Left hindlimb (tissue), 1 donor: ENCODE results near the gene SARS2.
A peak's percentile ranks its signal among the peaks of the same experiment; 100 is the strongest.
"Not testable (repeated sequence)": the region's sequence is repeated elsewhere in the genome, so short reads cannot be mapped to it uniquely, and the experiment has no call there.

ENCODE experiments used
- DNase-seq: peaks from one replicate; pipeline ENCODE4 v3.0.0-alpha.2; 2018

The SARS2 gene, protein sequence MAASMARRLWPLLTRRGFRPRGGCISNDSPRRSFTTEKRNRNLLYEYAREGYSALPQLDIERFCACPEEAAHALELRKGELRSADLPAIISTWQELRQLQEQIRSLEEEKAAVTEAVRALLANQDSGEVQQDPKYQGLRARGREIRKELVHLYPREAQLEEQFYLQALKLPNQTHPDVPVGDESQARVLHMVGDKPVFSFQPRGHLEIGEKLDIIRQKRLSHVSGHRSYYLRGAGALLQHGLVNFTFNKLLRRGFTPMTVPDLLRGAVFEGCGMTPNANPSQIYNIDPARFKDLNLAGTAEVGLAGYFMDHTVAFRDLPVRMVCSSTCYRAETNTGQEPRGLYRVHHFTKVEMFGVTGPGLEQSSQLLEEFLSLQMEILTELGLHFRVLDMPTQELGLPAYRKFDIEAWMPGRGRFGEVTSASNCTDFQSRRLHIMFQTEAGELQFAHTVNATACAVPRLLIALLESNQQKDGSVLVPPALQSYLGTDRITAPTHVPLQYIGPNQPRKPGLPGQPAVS

DNA sequence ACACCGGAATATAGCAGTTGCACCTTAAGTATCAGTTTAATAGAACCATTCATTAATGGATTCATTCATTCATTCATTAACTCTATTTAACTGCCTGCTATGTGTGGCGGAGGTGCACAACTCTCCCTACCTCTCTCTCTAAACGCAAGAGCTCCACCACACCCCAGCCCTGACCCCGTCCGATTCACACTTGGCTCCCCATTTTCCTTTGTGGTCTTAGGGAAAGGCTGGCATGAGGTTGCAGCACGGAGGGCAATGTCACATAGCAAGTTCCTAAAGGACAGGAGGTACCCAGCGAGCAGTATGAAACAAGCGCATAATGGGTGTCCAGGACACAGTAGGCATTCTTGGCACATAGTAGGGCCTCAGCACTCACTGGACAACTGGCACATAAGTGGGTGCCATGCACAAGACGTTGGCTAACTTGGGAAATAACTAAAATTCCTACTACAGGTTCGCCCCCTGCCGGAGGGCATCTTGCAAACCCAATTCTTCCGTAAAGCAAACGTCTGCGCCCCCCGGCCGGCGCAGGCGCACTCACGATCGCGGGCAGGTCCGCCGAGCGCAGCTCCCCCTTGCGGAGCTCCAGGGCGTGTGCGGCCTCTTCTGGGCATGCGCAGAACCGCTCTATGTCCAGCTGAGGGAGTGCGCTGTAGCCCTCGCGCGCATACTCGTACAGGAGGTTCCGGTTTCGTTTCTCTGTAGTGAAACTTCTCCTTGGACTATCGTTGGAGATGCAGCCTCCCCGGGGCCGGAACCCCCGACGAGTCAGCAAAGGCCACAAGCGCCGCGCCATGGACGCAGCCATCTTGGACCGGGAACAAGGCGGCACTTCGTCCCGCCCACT is at the start of gene SARS2:
SARS2 (minus strand) TSS at position 835 of the 847 bp plus-strand sequence; CDS start at position 808, 27 bp downstream.
- peak; percentile 96 for DNase-seq

DNA sequence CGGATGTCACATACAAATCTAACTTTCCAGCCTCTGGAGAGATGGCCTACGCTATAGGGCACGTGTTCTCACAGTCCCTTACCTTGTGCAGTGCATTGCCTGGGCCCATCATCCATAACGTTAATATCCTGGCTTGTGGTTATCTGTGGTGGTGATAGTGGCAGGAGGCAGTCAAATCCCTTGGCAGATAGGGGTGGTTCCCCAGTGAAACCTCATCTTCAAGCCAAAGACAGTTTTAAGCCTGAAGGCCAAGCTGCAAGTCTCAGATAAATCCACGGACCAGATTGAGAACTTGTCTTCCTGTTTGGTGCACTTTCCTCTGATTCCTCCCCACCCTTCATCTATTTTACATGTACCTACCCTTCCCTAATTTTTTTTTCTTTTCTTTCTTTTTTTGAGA is 49.2 kb upstream of the SARS2 start:
- DNase-seq: no peak

DNA sequence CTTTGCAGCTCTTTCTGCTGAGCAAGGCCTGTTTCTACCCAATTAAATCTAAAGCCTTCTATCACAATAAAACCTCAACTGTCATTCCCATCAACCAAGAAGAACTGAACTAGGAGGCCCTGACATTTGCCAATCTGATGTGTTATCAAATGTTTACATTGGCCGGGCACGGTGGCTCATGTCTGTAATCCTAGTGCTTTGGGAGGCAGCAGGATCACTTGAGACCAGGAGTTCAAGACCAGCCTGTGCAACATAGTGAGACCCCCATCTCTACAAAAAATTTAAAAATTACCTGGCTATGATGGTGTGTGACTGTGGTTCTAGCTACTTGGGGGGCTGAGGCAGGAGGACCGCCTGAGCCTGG is 47.7 kb upstream of the SARS2 start:
- no peak for DNase-seq

DNA sequence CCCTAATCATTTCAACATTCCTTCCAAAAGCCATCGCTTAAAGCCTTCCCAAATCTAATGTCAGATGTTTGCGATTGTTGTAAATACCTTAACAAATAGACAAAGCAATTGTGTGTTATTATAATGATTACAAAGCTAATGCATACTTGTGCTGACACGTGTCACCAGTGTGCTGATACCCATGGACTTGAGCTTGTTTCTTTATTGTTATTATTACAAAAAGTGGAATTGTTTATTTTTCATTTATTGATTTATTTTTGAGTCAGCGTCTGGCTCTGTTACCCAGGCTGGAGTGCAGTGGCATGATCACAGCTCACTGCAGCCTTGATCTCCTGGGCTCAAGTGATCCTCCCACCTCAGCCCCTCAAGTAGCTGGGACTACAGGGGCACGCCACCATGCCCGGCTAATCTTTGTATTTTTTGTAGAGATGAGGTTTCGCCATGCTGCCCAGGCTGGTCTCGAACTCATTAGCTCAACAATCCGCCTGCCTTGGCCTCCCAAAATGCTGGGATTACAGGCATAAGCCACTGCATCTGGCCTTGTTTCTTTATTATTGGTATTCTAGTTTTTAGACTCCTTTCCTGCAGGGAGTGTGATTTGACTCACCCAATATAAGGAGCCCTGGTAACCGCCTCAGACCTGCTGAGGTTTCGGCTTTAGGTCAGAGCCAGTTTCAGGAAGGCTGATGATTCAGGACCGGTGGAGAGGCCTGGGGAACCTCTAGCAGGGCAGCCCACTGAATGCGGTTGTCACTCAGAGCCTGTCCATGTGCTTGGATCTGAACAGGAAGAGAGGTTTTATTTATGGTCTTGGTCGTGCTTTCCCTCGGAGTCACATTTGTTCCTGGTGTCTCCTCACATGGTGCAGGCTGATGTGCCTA is 47.1 kb upstream of the SARS2 start:
- no peak for DNase-seq

DNA sequence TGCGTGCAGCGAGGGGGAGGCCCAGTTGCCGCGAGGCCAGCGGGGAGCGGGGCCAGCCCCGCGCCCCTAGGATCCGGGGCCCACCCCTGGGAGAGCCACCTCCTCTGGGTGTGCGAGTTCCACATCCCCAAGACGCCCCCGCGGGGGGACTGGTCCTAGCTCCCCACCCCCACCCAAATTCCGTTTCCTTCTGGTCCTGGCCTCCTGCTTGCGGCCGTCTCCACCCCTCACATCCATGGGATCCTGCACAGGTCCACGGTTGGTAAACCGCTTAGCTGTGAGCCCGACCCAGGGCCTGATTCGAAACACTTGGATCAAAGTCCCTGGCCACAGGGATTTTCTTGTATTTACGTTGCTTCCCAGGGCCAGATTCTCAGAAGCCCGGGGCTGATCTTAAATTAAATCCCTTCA is 45.3 kb upstream of the SARS2 start:
- DNase-seq: no peak

DNA sequence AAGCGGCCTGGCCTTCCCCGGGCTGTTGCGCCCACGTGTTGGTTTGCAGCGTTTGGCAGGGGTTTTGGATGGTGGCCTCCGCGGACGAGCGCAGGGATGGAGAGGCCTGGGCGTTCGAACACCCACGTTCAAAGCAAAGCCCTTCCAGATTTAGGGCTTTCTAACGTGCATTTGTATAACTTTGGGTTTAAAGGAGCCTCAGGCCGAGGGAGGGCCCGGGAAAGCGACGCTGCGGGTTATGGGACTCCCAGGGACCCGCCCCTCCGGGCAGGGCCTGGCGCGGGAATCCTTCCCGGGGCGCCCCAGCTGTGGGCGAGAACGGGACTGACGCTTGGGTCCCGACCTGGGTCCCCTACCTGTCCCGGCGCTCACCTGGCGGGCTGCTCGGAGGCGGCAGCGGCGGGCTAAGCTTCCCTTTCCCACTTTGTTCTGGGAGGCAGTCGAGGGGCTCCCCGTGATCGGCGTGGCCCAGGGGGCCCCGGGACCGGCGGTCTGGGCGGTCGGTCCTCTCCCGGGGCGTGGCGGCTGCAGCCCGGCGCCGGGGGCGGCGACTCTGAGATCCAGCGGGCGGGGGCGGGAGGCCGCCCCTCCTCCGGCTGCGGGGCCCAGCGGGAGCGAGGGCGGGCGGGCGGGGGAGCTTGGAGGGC is 44.8 kb upstream of the SARS2 start, which contains the start of gene FBXO17:
FBXO17 (minus strand) TSS at position 529 of the 647 bp plus-strand sequence. CDS start 25,423 bp downstream, outside the sequence.
- DNase-seq: peak; percentile 87

DNA sequence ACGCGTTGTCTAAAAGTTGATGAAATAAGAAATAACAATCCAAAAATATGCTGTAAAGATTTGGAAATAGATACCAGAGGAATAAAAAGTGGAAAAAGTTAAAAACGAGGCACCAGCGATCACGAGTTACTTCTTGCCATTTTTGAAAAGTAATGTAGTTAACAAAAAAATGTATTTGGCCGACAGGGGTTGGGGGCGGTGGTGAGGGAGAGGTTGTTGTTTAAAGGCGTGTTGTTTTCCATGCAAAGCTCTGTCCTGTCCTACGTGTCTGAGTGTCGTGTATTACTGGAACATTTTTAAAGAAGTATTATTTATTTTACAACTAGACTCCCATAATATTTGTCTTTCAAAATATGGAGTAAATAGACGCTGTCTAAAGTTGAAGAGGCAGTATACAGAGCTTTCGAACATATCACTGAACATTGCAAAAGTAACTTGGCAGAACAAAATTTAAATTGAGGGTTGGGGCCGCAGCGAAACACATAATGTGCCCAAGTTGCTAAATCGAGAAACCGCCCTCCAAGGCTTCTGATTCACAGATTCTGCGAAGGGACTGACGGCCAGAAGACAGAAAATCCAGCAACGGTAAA is 44.2 kb upstream of the SARS2 start:
- no peak for DNase-seq

DNA sequence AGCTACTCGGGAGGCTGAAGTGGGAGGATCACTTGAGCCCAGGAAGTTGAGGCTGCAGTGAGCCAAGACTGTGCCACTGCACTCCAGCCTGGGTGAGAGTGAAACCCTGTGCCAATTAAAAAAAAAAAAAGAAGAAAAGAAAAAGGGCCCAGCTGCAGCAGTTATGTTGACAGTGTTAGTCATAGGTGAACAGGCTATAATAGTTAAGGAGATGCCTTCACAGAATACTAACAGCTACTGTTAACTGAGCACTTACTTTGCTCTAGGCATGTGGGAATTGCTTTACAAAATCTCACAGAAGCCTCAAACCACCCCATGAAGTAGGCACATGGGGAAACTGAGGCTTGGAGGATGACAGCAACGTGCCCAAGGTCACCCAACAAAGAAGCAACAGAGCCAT is 41.1 kb upstream of the SARS2 start:
- no peak for DNase-seq

DNA sequence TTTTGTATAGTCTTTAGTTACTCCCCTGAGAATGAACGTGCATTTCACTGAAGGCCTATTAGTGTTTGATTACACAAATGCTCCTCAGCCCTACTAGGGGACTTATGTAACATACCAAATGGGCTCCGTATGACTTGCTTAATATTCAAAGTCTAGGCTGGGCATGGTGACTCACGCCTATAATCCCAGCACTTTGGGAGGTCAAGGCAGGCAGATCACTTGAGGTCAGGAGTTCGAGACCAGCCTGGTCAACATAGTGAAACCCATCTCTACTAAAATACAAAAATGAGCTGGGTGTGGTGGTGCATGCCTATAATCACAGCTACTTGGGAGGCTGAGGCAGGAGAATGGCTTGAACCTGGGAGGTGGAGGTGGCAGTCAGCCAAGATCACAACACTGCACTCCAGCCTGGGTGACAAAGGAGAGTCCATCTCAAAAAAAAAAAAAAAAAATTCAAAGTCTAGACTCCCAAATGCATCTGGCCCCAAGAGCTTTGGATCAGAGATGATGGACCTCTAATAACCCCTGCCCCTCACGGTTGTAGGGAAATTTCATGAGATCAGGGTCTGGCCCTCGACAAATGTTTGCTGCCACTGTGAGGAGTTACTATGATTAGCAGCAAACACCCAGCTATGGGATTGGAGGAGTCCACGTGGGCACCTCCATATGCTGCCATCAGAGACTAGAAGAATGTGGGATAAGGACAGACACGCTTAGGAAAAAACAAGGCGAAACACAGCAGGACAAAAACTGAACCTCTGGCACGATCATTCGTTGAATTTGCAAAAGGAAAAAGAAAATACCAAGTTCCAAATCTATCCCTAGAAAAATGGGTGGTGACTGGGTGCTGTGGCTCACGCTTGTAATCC is 40.3 kb upstream of the SARS2 start:
- DNase-seq: no peak

DNA sequence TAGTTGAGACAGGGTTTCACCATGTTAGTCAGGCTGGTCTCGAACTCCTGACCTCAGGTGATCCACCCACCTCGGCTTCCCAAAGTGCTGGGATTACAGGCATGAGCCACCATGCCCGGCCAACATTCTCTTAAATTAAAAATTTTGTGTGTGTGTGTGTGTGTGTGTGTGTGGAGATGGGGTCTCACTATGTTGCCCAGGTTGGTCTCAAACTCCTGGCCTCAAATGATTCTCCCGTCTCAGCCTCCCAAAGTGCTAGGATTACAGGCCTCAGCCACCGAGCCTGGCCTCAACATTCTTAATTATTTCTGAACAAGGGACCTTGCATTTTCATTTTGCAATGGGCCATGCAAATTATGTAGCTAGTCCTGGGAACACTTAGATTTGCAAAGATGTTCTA is 35.6 kb upstream of the SARS2 start:
- not testable (repeated sequence) for DNase-seq

DNA sequence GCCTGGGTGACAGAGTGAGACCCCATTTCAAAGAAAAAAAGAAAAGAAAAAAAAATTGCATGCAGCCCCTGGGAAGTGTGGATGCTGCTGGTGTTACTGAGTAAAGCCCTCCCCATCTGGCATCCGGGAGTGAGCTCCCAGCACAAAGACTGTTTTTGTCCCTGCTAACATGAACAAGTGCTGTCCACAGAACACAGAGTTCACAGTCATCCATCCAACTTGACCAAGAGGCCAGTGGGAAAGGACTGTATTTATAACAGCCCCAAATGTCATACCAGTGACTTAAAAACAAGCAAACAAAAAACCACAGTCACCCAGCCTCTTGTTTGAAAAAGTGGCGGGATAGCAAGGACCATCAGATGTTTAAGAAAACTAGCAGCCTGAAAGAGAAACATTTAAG is 34.2 kb upstream of the SARS2 start:
- DNase-seq: no peak

DNA sequence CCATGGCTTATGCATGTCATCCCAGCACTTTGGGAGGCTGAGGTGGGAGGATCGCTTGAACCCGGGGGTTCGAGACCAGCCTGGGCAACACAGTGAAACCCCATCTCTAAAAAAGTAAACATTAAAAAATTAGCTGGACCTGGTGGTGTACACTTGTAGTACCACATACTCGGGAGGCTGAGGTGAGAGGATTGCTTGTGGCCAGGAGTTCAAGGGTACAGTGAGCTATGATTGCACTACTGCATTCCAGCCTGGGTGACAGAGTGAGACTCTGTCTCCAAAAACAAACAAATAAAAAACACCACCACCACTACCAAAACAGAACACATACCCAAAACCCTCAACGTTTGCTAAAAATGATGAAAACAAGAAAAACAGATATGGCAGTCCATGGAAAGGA is 29.1 kb upstream of the SARS2 start:
- no peak for DNase-seq

DNA sequence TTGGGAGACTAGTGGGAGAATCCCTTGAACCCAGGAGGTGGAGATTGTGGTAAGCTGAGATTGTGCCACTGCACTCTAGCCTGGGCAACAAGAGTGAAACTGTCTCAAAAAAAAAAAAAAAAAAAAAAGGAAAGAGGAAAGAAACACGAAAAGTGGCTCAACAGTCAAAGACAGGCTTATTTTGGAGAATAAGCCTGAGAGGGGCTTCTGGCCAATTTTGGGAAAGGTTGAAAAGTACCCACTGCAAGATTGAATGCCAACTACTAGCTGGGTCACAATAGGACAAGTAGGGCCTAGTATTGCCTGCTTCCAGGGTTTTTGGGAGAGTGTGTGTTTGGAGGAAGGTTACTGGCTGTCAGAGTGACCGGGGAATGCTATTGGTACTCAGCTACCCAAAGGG is 27.7 kb upstream of the SARS2 start:
- DNase-seq: no peak

DNA sequence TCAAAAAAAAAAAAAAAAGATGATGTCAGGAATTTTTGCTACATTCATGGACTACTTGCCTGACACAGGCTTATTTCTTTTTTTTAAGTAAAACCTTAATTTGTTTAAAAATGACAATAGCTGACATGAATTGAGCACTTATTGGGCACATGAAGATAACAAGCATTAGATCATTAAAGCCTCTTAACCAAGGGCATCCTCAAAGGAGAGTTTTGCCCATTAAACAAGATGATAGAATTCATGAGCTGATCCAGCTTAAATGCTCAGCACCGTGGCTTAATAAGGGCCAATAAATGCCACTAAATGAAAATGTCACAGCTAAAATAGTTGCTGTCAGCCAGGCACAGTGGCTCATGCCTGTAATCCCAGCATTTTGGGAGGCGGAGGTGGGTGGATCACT is 25.7 kb upstream of the SARS2 start:
- no peak for DNase-seq

DNA sequence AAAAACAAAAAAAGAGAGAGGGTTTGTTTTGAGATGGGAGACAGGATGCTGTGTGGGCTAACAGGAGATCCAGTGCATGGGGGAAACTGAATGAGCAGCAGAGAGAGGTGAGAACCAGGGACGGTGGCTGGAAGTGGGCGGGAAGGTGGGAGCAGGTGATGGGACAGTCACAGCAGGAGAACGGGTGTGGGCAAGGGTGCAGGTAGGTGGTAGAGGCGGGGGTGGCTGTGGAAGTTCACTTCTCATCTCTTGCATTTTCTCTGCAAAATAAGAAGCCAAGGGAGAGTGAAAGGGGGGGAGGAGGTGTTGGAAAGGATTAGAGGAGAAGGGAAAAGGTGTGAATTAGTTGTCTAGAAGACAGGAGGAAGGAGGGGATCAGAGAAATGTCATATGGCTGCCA is 23.1 kb upstream of the SARS2 start:
- no peak for DNase-seq

DNA sequence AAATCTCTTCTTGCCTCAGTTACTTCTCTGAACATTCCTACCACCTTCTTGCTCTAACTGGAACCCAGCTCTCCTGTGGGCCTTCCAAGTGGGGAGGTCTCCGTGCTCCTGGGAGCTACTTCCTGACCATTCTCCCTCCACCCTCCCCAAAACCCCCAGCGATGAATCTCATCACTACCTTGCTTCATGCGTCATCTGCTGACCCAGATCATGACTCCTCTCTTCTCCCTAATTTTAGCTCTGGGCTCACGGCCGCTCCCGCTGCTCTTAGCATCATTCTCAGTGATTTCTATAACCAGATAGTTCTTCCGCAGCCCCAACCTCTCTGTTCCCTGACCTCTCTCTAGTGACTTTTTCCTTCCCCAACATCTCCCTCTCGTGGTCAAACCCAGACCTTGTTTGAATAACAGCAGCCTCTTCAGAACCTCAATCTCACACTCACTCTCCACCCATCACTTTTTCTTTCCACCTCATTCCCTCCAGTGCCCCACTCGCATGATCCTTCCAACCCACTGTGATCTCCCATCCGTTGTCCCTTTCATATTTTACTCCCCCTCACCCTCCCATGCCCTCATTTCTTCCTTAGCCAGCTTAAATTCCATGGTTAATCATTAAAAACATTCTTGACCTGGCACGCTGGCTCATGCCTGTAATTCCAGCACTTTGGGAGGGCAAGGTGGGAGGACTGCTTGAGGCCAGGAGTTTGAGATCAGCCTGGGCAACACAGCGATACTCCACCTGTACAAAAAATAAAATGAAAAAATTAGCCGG is 22.0 kb upstream of the SARS2 start:
- no peak for DNase-seq

DNA sequence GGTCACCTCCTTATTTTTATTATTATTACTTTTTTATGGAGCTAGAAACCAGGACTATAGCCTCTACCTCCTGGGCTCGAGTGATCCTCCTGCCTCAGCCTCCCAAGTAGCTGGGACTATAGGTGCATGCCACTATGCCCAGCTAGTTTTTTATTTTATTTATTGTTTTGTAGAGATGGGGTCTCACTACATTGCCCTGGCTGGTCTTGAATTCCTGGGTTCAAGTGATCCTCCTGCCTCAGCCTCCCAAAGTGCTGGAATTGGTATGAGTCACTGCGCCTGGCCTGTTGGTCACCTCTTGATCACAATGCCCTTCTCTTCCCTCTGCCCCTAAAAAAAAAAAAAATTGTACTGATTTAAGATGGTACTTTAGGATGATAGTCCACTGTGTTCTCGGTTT is 20.6 kb upstream of the SARS2 start:
- DNase-seq: no peak

DNA sequence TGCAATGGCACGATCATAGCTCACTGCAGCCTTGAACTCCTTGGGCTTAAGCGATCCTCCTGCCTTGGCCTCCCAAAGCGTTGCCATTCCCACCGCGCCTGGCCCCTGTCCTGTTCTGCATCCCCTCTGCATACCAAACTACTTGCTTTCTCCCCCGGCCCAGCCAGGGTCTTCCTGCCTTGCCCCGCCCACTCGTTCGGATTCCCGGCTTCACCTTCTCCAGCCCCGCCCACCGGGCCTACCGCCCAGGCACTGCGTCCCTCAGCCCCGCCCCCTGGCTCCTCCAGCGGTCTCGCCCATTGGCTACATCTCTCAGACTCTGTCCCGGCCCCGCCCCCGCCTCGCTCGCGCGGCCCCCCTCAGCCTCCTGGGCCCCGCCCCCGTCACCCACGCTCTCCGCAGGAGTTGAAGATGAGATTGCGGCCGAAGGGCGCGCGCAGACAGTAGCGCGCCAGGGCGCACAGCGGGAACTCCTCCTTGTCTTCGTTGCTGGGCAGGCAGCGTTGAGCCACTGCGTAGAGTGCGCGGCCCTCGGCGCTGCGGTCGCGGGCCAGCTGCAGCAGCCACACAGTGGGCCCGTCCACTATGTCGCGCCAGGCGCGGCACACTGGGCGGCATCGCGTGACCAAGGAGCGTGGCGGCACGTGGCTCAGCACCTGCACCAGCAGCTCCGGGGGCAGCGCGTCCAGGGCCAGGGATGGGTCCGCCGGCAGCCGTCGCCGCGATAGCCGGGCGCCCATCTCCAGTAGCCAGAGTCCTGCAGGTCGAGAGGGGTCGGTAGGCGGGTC is 19.2 kb upstream of the SARS2 start:
- peak; percentile 91 for DNase-seq
